NOMO-1 (cell line): ENCODE results near the gene ATP2A1.

Experiments
- DNase-seq, 2 experiments: peaks; one replicate each; lab custom pipeline; 2025; ENCODE audit not compliant: unreplicated experiment in 2 of 2; lab: John Stamatoyannopoulos, UW

The ATP2A1 gene

DNA sequence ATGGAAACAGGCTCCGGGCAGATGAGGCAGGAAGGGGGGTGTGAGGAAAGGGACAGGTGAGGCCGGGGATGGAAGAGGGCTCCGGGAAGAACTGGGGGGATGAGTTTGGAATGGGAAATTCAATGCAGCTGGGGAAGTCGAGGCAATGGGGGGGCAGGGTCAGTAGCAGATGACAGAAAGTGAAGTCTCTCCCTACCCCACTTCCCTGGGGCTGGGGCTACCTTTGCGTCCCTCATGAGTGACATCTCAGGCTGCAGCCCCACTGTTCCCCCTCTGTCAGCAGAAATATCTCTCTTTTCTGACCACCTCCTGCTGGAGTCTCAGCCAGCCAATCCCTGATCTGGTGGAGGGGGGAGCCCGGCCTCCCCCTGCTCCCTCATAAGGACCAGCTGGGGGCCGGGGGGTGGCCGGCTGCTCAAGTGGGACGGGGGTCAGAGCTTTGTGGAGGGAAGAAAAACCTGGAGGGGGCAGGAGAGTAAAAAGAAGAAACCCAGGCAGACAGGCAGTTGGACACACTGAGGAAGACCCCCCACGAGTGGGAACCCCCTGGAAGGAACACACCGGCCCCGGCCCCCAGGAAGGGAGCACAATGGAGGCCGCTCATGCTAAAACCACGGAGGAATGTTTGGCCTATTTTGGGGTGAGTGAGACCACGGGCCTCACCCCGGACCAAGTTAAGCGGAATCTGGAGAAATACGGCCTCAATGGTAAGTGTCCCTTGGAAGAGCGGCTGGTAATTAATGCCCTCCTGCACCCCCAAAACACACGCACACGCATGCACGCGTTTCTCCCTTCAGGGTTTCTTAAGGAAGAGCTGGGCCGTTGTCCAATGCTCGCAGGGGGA is at the start of gene ATP2A1:
Gene ATP2A1, plus strand, starts transcription at position 406 of the 844 bp plus-strand sequence. Its CDS starts 184 bp downstream, at position 590.
- no peak for DNase-seq

DNA sequence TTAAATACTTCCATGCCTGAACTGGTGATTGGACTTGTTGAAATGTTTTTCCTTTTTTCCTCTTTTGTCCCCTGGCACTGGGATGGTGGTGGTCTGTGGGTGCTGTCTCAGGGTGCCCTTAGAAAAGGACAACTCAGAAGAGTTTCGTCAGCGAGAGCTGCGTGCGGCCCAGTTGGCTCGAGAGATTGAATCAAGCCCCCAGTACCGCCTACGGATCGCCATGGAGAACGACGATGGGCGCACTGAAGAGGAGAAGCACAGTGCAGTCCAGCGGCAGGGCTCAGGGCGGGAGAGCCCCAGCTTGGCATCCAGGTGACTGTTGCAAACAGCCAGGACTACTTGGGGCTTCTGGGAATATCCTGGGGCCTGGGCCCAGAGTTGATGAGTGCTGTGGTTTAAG is 48.5 kb upstream of the ATP2A1 start:
- no peak for DNase-seq

DNA sequence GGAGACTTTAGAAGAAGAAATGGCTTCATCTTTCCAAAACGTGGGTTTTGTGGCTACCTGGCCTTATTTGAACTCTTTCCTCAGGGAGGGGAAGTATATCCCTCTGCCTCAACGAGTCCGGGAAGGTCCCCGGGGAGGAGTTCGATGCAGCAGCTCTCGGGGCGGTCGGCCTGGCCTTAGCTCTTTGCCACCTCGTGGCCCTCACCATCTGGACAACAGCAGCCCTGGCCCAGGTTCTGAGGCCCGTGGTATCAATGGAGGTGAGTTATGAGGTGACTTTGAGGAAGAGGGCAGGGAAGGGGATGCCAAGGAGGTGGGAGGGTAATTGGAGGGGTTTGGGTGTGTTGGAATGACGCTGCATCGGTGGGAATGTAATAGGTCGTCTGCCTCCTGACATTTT is 47.8 kb upstream of the ATP2A1 start:
- no peak for DNase-seq

DNA sequence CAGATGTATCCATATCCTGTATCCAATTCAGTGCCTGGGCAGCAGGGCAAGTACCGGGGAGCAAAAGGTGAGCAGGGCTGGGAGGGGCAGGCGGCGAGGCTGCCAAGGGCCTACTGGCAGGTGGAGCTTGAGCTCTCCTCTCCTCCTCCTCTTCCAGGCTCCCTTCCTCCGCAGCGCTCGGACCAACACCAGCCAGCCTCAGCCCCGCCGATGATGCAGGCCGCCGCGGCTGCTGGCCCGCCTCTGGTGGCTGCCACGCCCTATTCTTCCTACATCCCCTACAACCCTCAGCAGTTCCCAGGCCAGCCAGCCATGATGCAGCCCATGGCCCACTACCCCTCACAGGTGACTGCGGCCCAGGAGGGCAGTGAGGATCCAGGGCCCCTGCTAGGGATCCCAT is 43.9 kb upstream of the ATP2A1 start:
- no peak for DNase-seq

DNA sequence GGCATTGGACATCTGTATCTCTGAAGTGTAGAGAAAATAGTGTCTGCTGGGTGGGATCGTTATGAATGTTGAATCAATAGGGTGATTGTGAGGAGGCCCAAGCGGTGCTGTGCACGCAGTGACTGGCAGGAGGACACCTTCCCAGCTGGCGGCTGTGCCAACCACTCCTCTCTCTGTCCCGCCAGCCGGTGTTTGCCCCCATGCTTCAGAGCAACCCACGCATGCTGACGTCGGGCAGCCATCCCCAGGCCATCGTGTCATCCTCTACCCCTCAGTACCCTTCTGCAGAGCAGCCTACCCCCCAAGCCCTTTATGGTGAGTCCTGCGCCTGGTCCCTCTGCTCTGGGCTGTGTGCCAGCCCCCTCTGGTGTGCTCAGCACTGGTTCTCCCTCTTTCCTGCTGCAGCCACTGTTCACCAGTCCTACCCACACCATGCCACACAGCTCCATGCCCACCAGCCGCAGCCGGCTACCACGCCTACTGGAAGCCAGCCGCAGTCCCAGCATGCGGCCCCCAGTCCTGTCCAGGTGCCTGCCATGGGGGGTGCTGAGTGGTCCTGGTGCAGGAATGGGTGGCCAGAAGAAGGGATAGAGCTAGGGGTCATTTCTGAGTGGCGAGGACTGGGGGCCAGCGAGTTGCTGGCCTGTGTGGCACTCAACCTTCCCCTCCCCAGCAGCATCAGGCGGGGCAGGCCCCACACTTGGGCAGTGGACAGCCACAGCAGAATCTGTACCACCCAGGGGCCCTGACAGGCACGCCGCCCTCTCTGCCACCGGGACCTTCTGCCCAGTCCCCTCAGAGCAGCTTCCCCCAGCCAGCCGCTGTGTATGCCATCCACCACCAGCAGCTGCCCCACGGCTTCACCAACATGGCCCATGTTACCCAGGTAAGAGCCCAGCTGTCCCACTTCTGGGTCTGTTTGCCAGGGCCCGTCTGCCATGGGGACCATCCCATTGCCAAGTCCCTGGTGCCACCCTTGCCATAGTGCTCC is 43.1 kb upstream of the ATP2A1 start:
- DNase-seq, result no peak

DNA sequence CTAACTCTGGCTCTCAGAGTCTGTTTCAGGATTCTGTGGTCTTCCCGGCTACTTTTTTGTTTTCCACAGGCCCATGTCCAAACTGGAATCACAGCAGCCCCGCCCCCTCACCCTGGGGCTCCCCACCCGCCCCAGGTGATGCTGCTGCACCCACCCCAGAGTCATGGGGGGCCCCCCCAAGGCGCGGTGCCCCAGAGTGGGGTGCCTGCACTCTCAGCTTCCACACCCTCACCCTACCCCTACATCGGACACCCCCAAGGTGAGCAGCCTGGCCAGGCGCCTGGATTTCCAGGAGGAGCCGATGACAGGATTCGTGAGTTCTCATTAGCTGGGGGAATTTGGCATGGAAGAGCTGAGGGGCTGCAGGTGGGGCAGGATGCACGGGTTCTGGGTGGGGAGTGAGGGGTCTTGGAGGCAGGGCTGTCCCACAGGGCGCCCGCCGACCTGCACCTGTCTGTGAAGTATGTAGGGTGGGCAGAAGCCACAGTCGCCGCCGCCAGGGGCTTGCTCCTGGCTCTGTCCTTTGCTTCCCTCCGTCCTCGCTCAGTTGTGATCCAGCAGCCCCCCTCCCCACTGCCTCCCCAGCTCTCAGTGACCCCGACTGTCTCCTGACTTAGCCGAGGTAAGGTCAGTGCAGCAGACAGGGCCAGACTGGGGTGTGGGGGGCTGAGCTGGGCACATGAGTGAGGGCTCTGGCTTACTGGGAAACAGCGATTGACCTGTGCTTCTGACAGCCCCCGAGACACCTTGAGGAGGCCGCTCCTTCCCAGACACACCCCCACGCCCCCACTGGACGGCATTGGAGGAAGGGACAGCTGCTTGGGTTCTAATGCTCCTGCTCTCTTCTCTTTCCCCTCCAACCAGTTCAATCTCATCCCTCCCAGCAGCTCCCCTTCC is 42.2 kb upstream of the ATP2A1 start:
- no peak for DNase-seq

DNA sequence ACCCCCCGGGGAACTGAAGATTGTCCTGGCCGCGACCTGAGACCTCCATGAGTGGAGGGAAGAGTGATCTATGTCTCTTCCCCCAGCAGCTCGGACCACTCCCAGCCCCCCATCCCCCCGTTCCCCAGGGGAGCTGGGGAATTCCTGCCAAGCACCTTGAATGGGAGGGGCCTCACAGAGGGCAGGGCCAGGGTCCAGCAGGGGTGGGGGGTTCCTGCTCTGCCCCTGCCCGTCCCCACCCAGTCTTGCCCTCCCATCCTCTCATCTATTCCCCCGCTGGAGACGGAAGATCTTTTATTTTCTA is 41.6 kb upstream of the ATP2A1 start:
- DNase-seq, result no peak

GRCh38 chr16:28837672-28838557 is 40.4 kb upstream of the ATP2A1 start:
- DNase-seq, result no peak

DNA sequence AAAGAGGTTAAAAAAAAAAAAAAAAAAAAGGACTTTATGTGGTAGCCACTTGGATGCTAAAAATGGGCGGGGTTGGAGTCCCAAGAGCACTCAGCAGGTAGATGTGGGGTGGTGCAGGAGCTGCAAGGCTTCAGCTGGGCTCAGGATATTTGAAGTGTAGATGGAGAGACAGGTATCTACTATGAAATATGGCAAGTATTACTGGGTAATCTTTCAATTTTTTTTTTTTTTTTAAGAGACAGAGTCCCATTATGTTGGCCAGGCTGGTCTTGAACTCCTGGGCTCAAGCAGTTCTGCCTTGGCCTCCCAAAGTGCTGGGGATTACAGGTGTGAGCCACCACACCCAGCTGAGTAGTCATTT is 39.8 kb upstream of the ATP2A1 start:
- DNase-seq, result no peak

- DNase-seq, result no peak
These were observed 39.2 kb upstream of the ATP2A1 start for GRCh38 chr16:28839004-28839639.

- DNase-seq, result peak in 1 of 2 experiments; percentile 8
These were observed 38.4 kb upstream of the ATP2A1 start for GRCh38 chr16:28839899-28840298.

DNA sequence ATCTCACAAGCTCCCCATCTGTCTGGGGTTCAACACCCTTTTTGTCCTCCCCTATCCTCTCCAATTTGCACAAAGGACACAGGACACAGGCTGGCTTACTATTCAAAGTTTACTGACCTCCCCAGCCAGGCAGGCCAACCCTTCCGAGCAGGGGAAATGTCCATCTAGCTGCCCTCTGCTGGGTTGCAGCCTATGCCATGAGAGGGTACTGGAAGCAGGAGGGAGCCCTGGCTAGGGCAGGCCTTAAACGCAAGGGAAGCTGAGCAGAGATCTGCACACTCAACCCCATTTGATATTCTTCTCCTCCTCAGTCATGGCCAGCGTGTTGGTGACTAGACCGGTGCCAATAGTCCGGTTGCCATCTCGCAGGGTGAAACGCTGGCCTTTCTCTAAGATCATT is 35.6 kb upstream of the ATP2A1 start:
- no peak for DNase-seq

- no peak for DNase-seq
These were observed 34.5 kb upstream of the ATP2A1 start for GRCh38 chr16:28843766-28844165.

- no peak for DNase-seq
These were observed 33.9 kb upstream of the ATP2A1 start for GRCh38 chr16:28844226-28844885.

DNA sequence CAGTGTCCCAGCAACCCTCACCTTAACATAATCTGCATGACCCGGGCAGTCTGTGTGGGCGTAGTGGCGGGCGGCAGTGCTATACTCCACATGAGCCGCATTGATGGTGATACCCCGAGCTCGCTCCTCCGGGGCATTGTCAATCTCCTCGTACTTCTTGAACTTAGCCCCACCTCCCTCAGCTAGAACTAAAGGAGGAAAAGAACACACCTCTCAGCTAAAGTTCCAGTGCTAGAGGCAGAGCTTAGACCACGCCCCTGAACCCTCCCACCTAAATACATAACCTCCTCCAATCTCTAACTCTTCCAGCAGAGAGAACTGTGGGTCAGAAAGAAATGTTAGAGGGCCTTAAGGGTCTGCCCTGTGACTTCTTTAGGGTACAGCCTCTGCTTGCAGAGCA is 33.0 kb upstream of the ATP2A1 start:
- DNase-seq, result peak; percentile 24 to 44

GRCh38 chr16:28845761-28846079 is 32.6 kb upstream of the ATP2A1 start:
- DNase-seq, result no peak

GRCh38 chr16:28846080-28846932 is 32.0 kb upstream of the ATP2A1 start, which contains the start of gene TUFM:
Gene TUFM (minus strand): TSS chr16:28846348. CDS start chr16:28846269, 79 bp downstream.
- peak; percentile 98 to 99 for DNase-seq

- DNase-seq, result no peak
These were observed 31.4 kb upstream of the ATP2A1 start for GRCh38 chr16:28846933-28847273.
